Anterior cingulate cortex (tissue), 58 donors: Measurements from ENCODE around the gene HCST.
"Not testable (repeated sequence)": the region's sequence is repeated elsewhere in the genome, so short reads cannot be mapped to it uniquely, and the experiment has no call there.

Source experiments
- DNase-seq, 58 donors: peaks; one replicate each; lab custom pipeline; 2025; lab: John Stamatoyannopoulos, UW

The HCST gene

DNA sequence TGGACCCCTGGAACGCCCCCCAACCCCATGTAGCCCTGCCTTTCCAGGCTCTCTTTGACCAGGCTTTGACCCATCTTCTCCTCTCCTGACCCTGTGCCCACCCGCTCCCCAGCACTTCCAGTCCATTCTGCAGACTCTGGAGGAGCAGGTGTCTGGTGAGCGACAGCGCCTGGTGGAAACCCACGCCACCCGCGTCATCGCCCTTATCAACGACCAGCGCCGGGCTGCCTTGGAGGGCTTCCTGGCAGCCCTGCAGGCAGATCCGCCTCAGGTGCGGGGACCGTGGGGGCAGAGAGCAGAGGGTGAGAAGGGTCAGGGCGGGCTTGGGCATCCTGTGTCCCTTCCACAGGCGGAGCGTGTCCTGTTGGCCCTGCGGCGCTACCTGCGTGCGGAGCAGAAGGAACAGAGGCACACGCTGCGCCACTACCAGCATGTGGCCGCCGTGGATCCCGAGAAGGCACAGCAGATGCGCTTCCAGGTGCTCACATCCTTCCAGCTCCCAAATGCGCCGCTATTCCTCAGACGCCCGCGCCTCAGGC lies 27.9 kb upstream of the HCST start:
- no peak for DNase-seq

- no peak for DNase-seq
Observed at GRCh38 chr19:35879068-35879467, 23.3 kb upstream of the HCST start.

DNA sequence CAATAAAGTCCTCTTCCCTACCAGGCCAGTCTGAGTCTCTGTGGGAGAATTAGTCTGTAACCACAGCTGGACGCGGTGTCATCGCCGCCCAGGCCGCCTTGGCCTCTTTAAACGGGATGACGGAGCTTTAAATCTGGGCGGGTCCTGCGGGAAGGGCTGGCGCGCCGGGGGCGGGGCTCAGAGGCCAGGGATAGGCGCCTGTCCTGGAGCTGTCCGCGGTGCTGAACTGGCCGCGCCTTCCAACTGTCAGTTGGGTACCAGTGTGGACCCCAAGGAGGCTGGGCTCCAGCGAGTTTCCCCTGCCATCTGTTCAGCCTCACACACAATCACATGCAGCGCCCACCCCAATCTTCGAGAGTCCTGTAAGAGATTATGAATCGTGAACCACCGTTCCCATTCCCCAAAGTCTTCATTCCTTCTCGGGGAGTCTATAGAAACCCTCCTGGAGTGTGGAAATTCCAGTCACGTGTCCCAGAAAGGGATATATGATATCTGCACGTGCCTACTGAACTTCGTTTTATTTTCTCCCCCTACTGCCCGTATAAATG lies 22.5 kb upstream of the HCST start:
- peak in 52 of 58 donors; percentile 6 to 82 (median 63) for DNase-seq

DNA sequence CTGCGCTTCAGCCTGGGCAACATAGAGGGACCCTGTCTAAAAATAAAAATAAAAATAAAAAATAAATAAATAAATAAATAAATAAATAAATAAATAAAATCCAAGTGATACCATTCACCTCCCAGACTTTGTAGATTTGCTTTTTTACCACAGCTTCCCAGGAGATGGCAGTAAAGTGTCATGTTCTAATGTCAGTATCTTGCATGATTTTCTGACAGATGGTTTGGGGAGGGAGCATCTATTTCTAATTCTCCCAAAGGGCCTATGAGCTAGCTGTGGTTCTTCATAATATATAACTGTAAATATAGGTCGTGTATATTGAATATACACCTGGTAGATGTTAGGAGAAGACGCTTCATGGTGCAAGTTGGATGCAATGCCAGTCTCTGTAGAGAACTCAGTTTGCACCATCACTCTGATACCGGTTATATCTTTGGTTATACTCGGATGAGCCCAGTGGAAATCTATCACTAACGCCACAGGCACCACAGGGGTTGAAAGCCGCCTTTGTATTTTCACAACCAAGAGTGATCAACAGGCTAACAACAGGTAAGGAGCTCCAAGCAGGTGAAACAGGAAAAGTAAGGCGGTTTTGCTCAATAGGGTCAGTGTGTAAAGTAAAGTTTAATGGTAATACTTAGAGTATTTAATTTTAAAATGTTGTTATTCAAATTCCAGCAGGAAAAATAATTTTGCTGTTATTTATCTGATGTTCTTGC lies 20.1 kb upstream of the HCST start:
- DNase-seq = peak in 21 of 58 donors; percentile 5 to 82 (median 21)

DNA sequence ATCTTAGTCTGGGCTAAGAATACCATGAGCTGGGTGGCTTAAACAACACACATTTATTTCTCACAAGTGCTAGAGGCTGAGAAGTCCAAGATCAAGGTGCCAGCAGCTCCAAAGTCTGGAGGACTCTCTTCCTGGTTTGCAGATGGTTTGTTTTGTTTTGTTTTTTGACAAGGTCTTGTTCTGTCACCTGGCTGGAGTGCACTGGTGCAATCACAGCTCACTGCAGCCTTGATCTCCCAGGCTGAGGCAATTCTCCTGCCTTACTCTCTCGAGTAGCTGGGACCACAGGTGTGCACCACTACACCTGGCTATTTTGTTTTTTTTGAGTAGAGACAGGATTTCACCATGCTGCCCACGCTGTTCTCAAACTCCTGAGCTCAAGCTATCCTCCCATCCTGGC lies 18.4 kb upstream of the HCST start:
- no peak for DNase-seq

- no peak for DNase-seq
Observed at GRCh38 chr19:35885225-35885738, 17.0 kb upstream of the HCST start.

- no peak for DNase-seq
Observed at GRCh38 chr19:35885904-35886303, 16.4 kb upstream of the HCST start.

GRCh38 chr19:35887197-35887596 lies 15.1 kb upstream of the HCST start:
- DNase-seq = no peak

- no peak for DNase-seq
Observed at GRCh38 chr19:35888398-35888797, 13.9 kb upstream of the HCST start.

DNA sequence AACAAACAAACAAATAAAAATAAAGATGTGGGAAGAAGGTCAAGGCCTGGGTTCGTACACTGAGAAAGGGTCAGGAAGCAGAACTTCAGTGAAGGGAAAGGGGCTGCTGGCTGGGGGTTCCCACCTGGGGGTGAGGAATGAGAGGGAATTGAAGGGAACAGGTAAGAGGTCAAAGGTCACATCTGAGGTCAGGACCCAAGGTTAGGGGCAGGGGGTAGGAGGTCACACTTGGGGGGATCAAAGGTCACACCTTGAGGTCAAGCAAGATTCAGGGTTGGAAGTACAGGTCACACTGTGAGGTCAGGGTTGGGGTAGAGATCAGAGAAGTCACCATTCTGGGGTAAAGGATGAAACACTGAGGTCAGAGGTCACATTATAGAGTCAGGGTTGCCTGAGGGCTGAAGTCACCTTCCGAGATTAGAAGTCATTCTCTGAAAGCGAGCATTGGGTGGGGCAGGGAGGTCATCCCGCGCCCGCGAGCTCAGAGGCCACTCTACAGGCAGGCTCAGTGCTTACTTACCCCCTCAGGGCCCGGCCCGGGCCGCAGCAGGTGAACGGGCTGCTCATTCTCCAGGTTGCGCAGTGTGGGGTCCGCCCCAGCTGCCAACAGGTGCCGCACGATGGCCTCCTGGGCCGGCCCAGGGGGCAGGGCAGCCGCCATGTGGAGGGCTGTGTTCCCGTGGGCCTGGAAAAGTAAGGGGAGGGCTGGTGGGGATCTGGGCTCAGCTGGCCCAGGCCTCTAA lies 12.8 kb upstream of the HCST start:
- DNase-seq = peak in 1 of 58 donors; percentile 11

DNA sequence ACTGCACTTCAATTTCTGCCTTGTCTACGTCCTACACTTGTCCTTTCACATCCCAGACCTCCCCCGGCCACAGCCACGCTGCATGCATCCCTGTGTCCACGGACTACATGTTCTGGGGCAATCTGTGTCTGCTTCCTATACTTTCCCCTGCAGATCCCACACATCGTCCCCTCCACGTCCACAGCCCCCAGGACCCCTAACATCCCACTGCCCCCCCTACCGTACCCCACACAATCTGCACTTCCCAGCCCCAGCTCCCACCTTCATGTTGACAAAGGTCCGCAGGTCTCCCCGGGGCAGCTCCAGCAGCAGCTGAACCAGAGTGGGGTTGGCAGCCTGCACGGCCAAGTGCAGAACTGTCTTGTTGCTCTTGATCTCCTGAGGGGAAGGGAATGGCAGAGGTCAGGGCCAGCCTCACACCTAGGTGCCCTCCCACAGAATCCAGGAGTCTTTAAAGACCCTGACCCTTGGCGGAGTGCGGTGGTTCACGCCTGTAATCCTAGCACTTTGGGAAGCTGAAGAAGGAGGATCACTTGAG lies 12.1 kb upstream of the HCST start:
- no peak for DNase-seq

DNA sequence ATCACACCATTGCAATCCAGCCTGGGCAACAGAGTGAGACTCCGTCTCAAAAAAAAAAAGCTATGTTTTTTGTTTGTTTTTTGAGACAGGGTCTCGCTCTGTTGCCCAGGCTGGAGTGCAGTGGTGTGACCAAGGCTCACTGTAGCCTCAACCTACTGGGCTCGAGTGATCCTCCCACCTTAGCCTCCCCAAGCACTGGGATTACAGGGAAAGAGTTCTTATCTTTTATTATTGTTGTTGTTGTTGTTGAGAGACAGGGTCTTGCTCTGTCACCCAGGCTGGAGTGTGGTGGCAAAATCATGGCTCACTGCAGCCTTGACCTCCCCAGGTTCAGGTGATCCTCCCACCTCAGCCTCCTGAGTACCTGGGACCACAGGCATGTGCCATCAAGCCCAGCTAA lies 10.5 kb upstream of the HCST start:
- DNase-seq = not testable (repeated sequence)

GRCh38 chr19:35894342-35894741 lies 8.0 kb upstream of the HCST start:
- DNase-seq = no peak

DNA sequence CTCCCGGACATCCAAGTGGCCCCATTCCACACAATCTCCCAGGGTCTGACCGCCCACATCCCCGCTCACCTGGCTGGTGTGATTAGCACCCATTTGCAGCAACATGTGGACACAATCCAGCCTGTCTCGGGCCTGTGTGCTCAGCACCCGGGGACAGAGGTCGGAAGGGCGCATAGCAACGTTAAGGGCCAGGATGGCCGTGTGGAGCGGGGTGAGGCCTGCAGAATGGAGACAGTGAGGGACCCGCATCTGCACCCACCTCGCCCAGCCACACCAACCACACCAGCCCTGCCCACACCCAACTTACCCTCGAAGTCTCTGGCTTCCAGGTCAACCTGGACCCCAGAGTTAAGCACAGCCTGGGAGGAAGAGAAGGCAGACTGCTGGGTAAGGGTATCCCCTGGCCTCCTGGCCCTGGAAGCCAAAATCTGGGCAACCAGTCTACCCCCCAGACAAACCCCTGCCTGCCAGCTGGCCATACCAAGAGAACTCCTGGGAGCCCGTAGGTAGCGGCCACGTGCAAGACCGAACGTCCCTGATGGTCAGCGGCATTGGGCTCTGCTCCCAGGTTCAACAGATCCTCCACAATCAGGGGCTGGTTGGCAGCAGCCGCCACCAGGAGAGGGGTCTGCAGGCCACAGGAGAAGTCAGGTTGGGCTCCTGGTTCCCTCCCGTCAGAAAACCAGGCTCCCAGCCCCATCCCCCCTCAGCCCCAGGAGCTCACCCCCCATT lies 6.3 kb upstream of the HCST start:
- DNase-seq = no peak

DNA sequence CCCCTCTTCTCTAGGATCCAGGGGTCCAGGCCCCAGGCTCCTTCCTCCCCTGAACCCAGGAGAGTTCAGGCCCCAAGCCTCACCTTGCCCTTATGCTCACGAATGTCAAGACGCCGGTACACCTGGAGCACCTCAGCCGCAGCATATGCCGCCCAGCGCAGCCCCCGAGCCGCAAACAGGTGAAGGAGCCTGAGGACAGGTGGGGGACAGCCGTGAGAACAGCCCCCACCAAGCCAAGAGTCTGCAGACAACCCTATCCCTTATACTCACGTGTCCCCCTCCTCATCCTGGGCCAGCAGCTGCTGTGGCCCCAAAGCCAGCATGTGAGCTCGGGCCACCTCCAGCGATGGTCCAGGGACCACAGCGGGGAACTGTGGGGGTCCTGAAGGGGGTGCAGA lies 5.7 kb upstream of the HCST start:
- no peak for DNase-seq

DNA sequence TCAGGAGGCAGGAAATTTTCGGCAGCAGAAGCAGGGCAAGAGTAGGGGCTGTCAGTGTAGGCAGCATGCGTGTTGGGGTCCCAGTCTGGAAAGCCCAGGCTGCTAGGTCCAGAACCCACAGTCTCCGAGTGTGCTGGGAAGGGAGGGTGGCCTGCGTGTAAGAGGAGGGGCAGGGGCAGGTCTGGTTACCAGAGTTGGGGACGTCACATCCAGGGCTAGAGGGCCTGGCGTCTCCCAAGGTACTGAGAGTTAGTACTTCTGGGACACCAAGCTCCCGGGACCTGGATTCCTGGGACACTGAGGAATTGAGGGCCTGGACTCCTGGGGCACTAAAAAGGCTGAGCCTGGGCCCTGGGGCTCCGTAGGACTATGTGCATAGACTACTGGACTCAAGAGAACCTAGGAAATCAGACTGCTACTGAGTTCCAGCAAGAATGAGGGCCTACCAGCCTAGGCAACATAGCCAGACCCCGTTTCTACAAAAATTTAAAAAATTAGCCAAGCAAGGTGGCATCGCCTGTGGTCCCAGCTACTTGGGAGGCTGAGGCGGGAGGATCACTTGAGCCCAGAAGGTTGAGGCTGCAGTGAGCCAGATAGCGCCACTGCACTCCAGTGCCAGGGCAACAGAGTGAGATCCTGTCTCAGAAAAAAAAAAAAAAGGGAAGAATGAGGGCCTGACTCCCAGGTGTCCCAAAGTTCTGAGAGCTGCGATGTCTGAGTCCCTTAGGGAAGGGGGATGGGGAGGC lies 4.5 kb upstream of the HCST start:
- DNase-seq = no peak

- peak in 1 of 58 donors; percentile 63 for DNase-seq
Observed at GRCh38 chr19:35898499-35898809, 3.9 kb upstream of the HCST start.

DNA sequence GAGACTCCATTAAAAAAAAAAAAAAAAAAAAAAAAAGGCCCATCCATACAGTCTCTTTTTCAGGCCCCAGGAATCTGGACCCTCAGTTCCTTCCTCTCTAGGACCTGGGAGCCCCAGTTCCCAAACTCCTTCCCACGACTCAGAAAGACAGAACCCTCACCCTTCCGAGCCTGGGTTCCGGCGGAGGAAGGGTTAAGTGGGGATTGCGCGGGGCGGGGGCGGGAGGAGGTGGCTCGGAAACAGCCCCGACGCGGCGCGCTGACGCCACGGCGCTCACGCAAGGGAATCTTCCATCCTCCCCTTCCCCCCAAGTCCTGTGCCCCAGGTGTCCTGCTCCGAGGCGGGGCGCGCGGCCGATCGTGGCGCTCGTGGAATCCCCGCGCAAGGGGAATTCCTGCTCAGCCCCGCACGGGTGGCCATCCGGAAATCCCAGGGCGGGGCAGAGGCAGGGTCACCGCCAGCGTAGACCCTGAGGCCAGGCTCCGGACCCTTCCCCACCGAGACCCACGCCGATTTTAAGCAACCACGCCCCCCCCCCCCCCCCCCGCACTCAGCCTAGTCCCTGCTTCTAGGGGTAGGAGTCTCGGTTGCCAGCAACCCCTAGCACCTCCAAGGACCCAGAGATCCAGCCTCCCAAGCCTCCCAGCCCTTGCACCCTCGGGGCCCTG lies 2.6 kb upstream of the HCST start:
- DNase-seq = peak in 55 of 58 donors; percentile 14 to 85 (median 62)

DNA sequence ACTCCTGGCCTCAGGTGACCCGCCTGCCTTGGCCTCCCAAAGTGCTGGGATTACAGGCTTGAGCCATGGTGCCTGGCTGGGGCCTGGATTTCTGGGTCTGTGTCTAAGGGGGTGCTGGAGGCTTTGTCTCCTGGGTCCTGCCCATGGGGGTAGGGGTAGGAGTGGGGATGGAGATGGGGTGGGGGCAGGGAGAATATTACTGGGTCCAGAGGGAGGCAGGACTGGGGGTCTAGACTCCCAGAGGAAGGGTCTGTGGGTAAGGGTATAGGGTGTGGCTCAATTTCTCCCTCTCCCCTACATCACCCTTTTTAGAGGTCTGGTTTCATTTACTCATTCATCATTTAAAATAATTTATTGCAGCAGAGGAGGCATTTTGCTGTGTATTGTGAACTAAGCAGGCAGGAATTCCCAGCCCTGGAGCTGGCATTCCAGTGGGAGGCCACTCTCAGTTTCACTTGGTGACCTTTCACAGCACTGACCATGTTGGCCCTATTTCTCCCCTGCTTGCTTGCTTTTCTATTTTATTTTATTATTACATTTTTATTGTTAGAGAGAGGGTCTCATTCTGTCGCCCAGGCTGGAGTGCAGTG lies 1.2 kb upstream of the HCST start:
- no peak for DNase-seq
